Sigmoid colon (tissue), 4 donors: ENCODE measurements around the gene ENAH.

Source experiments
- POLR2A ChIP-seq, 2 donors: fragments of 450-650 bp; IDR thresholded peaks; one replicate each; pipeline ENCODE4 v1.6.1; 2016; ENCODE audit warnings: antibody characterized with exemption in 2 of 2, mild to moderate bottlenecking in 2 of 2, moderate library complexity in 2 of 2
- POLR2AphosphoS5 ChIP-seq, 4 donors: sonication (generic); formaldehyde crosslinking; IDR thresholded peaks; one replicate each; pipeline ENCODE4 v1.6.1; 2017; ENCODE audit warnings: antibody characterized with exemption in 4 of 4

GRCh38 chr1:225539069-225539468 is 113.9 kb downstream of the ENAH start:
- TF ChIP-seq POLR2A (IDR thresholded peaks at IDR 0.05), result no peak
- no peak for TF ChIP-seq POLR2AphosphoS5 (IDR thresholded peaks at IDR 0.05)
